Measurements from ENCODE around the gene SCYGR2. TPM values are rescaled to one million over a fixed set of nuclear protein-coding genes. Genes with fewer than 3 reads are reported as not detected.

SCYGR2 gene
- total RNA-seq, 1 donor from 2014 or later: not detected

- DNase-seq (ENCODE audit: low read depth): no peak
- H3K27me3 ChIP-seq (ENCODE audit: control insufficient read depth, insufficient read depth, low read length): no peaks in the 10 kb centered on the region
- H3K4me3 ChIP-seq (ENCODE audit: low read depth, low read length): no peak overlapping the region
- TF ChIP-seq, protein P1, sequence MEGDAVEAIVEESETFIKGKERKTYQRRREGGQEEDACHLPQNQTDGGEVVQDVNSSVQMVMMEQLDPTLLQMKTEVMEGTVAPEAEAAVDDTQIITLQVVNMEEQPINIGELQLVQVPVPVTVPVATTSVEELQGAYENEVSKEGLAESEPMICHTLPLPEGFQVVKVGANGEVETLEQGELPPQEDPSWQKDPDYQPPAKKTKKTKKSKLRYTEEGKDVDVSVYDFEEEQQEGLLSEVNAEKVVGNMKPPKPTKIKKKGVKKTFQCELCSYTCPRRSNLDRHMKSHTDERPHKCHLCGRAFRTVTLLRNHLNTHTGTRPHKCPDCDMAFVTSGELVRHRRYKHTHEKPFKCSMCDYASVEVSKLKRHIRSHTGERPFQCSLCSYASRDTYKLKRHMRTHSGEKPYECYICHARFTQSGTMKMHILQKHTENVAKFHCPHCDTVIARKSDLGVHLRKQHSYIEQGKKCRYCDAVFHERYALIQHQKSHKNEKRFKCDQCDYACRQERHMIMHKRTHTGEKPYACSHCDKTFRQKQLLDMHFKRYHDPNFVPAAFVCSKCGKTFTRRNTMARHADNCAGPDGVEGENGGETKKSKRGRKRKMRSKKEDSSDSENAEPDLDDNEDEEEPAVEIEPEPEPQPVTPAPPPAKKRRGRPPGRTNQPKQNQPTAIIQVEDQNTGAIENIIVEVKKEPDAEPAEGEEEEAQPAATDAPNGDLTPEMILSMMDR (IDR thresholded peaks at IDR 0.05; ENCODE audit: insufficient read depth, low read length, poor library complexity, severe bottlenecking): no peak
- H3K36me3 ChIP-seq (ENCODE audit: control insufficient read depth, insufficient read depth, low read length): no peaks in the 10 kb centered on the region
Measured at GRCh38 chr2:227627769-227628168, 29.1 kb downstream of the SCYGR2 start.

GRCh38 chr2:227629435-227629834, 30.7 kb downstream of the SCYGR2 start:
- Histone ChIP-seq H3K4me3 (ENCODE audit: low read depth, low read length) (no peak overlapping the region), H3K27me3 (ENCODE audit: control insufficient read depth, insufficient read depth, low read length) (no peaks in the 10 kb centered on the region), H3K36me3 (ENCODE audit: control insufficient read depth, insufficient read depth, low read length) (no peaks in the 10 kb centered on the region)
- TF ChIP-seq, protein P1 (IDR thresholded peaks at IDR 0.05; ENCODE audit: insufficient read depth, low read length, poor library complexity, severe bottlenecking): no peak
- no peak for DNase-seq (ENCODE audit: low read depth)

- no peak for DNase-seq (ENCODE audit: low read depth)
- H3K36me3 ChIP-seq (ENCODE audit: control insufficient read depth, insufficient read depth, low read length): no peaks in the 10 kb centered on the region
- TF ChIP-seq, protein P1 (IDR thresholded peaks at IDR 0.05; ENCODE audit: insufficient read depth, low read length, poor library complexity, severe bottlenecking): no peak
- no peaks in the 10 kb centered on the region for H3K27me3 ChIP-seq (ENCODE audit: control insufficient read depth, insufficient read depth, low read length)
- no peak overlapping the region for H3K4me3 ChIP-seq (ENCODE audit: low read depth, low read length)
Measured at GRCh38 chr2:227630322-227630721, 31.6 kb downstream of the SCYGR2 start.

DNA sequence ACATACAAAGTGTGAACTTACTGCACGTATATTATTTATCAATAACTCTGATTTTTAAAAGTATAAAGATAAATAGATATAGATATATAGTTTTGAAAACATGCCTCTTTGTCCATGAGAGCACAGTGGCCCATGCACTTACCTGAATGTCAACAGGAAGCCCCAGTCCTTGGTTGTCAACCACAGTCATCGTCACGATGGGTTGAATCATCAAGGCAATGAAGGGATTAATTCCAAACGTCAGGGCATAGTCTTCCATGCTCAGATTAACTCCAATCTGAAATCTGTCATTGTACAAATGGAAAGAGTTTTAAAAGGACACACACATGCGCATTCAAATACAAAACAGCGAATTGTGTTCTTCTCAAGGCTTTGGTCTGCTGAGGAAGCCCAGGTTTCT, 34.1 kb downstream of the SCYGR2 start:
- TF ChIP-seq, protein P1 (IDR thresholded peaks at IDR 0.05; ENCODE audit: insufficient read depth, low read length, poor library complexity, severe bottlenecking): no peak
- no peak overlapping the region for H3K4me3 ChIP-seq (ENCODE audit: low read depth, low read length)

DNA sequence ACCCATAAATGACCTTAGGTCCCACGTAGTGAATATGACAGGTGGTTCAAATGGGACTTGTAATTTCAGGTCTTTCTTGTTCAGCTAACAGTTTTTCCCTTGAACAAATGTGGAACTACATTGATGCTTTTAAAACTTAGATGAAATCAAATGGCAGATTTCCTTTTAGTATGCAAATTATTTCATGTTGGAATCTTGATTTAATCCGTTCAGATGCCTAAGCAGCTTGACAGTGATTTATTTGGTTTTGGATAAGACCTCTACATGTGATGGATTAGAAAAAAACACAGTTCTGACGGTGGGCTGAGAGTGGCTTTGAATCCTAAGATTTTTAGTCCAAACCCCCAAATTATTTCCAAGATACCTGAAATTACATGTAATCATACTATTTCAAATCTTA, 35.5 kb downstream of the SCYGR2 start:
- Histone ChIP-seq H3K27me3 (ENCODE audit: control insufficient read depth, insufficient read depth, low read length) (no peaks in the 10 kb centered on the region), H3K4me3 (ENCODE audit: low read depth, low read length) (no peak overlapping the region), H3K36me3 (ENCODE audit: control insufficient read depth, insufficient read depth, low read length) (no peaks in the 10 kb centered on the region)
- TF ChIP-seq, protein P1 (IDR thresholded peaks at IDR 0.05; ENCODE audit: insufficient read depth, low read length, poor library complexity, severe bottlenecking): no peak
- no peak for DNase-seq (ENCODE audit: low read depth)

More for the DNA sequence above, 34.1 kb downstream of the SCYGR2 start:
- Histone ChIP-seq H3K27me3 (ENCODE audit: control insufficient read depth, insufficient read depth, low read length) (no peaks in the 10 kb centered on the region), H3K36me3 (ENCODE audit: control insufficient read depth, insufficient read depth, low read length) (no peaks in the 10 kb centered on the region)
- no peak for DNase-seq (ENCODE audit: low read depth)

- H3K4me3 ChIP-seq (ENCODE audit: low read depth, low read length): no peak overlapping the region
- DNase-seq (ENCODE audit: low read depth): no peak
- no peaks in the 10 kb centered on the region for H3K27me3 ChIP-seq (ENCODE audit: control insufficient read depth, insufficient read depth, low read length)
- no peaks in the 10 kb centered on the region for H3K36me3 ChIP-seq (ENCODE audit: control insufficient read depth, insufficient read depth, low read length)
- TF ChIP-seq, protein P1 (IDR thresholded peaks at IDR 0.05; ENCODE audit: insufficient read depth, low read length, poor library complexity, severe bottlenecking): no peak
Measured at GRCh38 chr2:227642656-227643055, 44.0 kb downstream of the SCYGR2 start.

Data from kidney epithelial cell (primary cell).